BE2C (cell line): ENCODE results near the gene SPATA6L.

Source experiments
- DNase-seq: peaks from one replicate; pipeline ENCODE4 v3.0.0-alpha.2; 2020
- H3K27me3 ChIP-seq: fragments of 250-450 bp; sonication (Bioruptor Pico); 2 replicates; pipeline ENCODE4 v1.5.1; 2020; ENCODE audit warnings: mild to moderate bottlenecking
- H3K36me3 ChIP-seq: fragments of 250-450 bp; sonication (Bioruptor Pico); 2 replicates; pipeline ENCODE4 v1.5.1; 2020; ENCODE audit warnings: mild to moderate bottlenecking
- H3K4me1 ChIP-seq: fragments of 250-450 bp; sonication (Bioruptor Pico); 2 replicates; pipeline ENCODE4 v1.5.1; 2020
- H3K4me3 ChIP-seq: 2 replicates; pipeline ENCODE4 v1.5.1; 2011; ENCODE audit warnings: low read depth, low read length
- H3K9me3 ChIP-seq: fragments of 250-450 bp; sonication (Bioruptor Pico); 2 replicates; pipeline ENCODE4 v1.5.1; 2020
- CTCF ChIP-seq: IDR thresholded peaks from 2 replicates; pipeline ENCODE4 v1.5.1; 2012; ENCODE audit warnings: mild to moderate bottlenecking, low read depth, low read length

Gene SPATA6L

GRCh38 chr9:4594994-4595393 is 71.3 kb downstream of the SPATA6L start:
- no peak for DNase-seq
- H3K27me3 ChIP-seq: no peaks in the 10 kb centered on the region; the same call in none of the 2 replicates

GRCh38 chr9:4594545-4594944 is 71.7 kb downstream of the SPATA6L start:
- no peak for TF ChIP-seq CTCF
- Histone ChIP-seq H3K4me3 (no peak overlapping the region), H3K9me3 (no peaks in the 10 kb centered on the region), H3K36me3 (no peaks in the 10 kb centered on the region), H3K4me1 (no peaks in the 10 kb centered on the region), H3K27me3 (no peaks in the 10 kb centered on the region; the same call in none of the 2 replicates)
- DNase-seq: no peak

More at GRCh38 chr9:4594994-4595393, 71.3 kb downstream of the SPATA6L start:
- no peaks in the 10 kb centered on the region for H3K9me3 ChIP-seq
- TF ChIP-seq CTCF: no peak
- H3K36me3 ChIP-seq: no peaks in the 10 kb centered on the region
- no peaks in the 10 kb centered on the region for H3K4me1 ChIP-seq
- no peak overlapping the region for H3K4me3 ChIP-seq

GRCh38 chr9:4592886-4593285 is 73.4 kb downstream of the SPATA6L start:
- H3K36me3 ChIP-seq: no peaks in the 10 kb centered on the region
- no peaks in the 10 kb centered on the region; the same call in none of the 2 replicates for H3K27me3 ChIP-seq
- no peak for DNase-seq
- H3K9me3 ChIP-seq: no peaks in the 10 kb centered on the region
- H3K4me3 ChIP-seq: no peak overlapping the region
- H3K4me1 ChIP-seq: no peaks in the 10 kb centered on the region
- no peak for TF ChIP-seq CTCF

GRCh38 chr9:4592295-4592694 is 74.0 kb downstream of the SPATA6L start:
- Histone ChIP-seq H3K9me3 (no peaks in the 10 kb centered on the region), H3K4me3 (no peak overlapping the region), H3K27me3 (no peaks in the 10 kb centered on the region; the same call in none of the 2 replicates), H3K36me3 (no peaks in the 10 kb centered on the region), H3K4me1 (no peaks in the 10 kb centered on the region)
- no peak for TF ChIP-seq CTCF
- DNase-seq: no peak

GRCh38 chr9:4591123-4591500 is 75.2 kb downstream of the SPATA6L start:
- H3K27me3 ChIP-seq: no peaks in the 10 kb centered on the region; the same call in none of the 2 replicates
- no peaks in the 10 kb centered on the region for H3K9me3 ChIP-seq
- no peaks in the 10 kb centered on the region for H3K4me1 ChIP-seq
- no peaks in the 10 kb centered on the region for H3K36me3 ChIP-seq
- DNase-seq: no peak
- no peak overlapping the region for H3K4me3 ChIP-seq
- no peak for TF ChIP-seq CTCF

- no peak for TF ChIP-seq CTCF
- Histone ChIP-seq H3K9me3 (no peaks in the 10 kb centered on the region), H3K4me3 (no peak overlapping the region), H3K4me1 (no peaks in the 10 kb centered on the region), H3K27me3 (no peaks in the 10 kb centered on the region; the same call in none of the 2 replicates), H3K36me3 (no peaks in the 10 kb centered on the region)
- DNase-seq: no peak
Observed at GRCh38 chr9:4590430-4591122, 75.7 kb downstream of the SPATA6L start.
